Activated naive CD4-positive, alpha-beta T cell treated with anti-CD3 and anti-CD28 coated beads, Interleukin-2, amount 50 U/mL, for 72 hours (primary cell): ENCODE measurements around the gene PRKN. TPM values are rescaled to one million over a fixed set of nuclear protein-coding genes. Genes with fewer than 3 reads are reported as not detected.
A peak's percentile ranks its signal among the peaks of the same experiment; 100 is the strongest.

Experiments
- ATAC-seq, 2 donors: fragments of 150-1000 bp; cut with Tn5 transposase; 2 replicates each; pipeline ENCODE4 v1.10.0; 2021; ENCODE audit warnings: mild to moderate bottlenecking in 2 of 2, moderate library complexity in 2 of 2
- DNase-seq, 2 donors: peaks; one replicate each; pipeline ENCODE4 v3.0.0; 2021 to 2022; ENCODE audit warnings: low spot score in 2 of 2
- H3K27ac Mint-ChIP-seq, 2 donors: one replicate each; pipeline ENCODE4 v1.8.0; 2022; ENCODE audit warnings: mild to moderate bottlenecking in 2 of 2, mixed read lengths in 2 of 2
- H3K36me3 Mint-ChIP-seq, 2 donors: one replicate each; pipeline ENCODE4 v1.8.0; 2022; ENCODE audit warnings: mixed read lengths in 2 of 2
- H3K9me3 Mint-ChIP-seq, 2 donors: one replicate each; pipeline ENCODE4 v1.8.0; 2022; ENCODE audit warnings: mixed read lengths in 2 of 2
- total RNA-seq, 2 donors: library from RNA; stranded (reverse); gene quantifications; one replicate each; pipeline ENCODE4 v1.2.3, GENCODE V29; 2022

Gene PRKN
- total RNA-seq, 2 donors from 2014 or later, result 0.57 to 4.1 TPM

GRCh38 chr6:161636882-161637430 lies 1090.6 kb downstream of the PRKN start:
- no peak for DNase-seq
- peaks cover 5 to 10% of the 10 kb centered on the region in 2 donors for H3K36me3 Mint-ChIP-seq

GRCh38 chr6:161635975-161636374 lies 1091.6 kb downstream of the PRKN start:
- H3K36me3 Mint-ChIP-seq, result peaks cover 5 to 10% of the 10 kb centered on the region in 2 donors
- peak overlapping the region in 1 of 2 donors; percentile 58 for H3K27ac Mint-ChIP-seq
- DNase-seq, result no peak

More at GRCh38 chr6:161636882-161637430, 1090.6 kb downstream of the PRKN start:
- ATAC-seq, result no peak
- H3K9me3 Mint-ChIP-seq, result peaks cover 0 to 9% of the 10 kb centered on the region in 2 donors
- no peak overlapping the region for H3K27ac Mint-ChIP-seq

DNA sequence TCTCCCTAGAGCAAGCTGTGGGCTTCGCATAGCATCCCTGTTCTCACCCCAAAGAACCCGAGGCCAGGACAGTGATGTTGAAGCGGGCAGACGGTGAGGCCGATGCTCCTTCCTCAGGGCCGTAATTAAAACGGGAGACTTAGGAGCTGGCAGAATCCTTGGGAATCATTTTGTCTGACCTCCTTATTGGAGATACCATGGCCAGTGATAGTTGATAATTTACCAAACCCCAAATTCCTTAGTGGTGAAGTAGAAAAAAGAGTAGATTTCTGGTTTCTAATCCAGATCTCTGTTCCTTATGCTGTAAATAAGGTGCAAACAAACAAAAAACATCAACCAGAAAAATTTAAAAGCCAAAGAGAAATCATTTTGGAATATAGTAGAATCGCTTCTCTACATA lies 1092.7 kb downstream of the PRKN start:
- no peak overlapping the region for H3K27ac Mint-ChIP-seq
- ATAC-seq, result no peak
- peaks cover 5 to 10% of the 10 kb centered on the region in 2 donors for H3K36me3 Mint-ChIP-seq
- peaks cover 0 to 14% of the 10 kb centered on the region in 2 donors for H3K9me3 Mint-ChIP-seq
- no peak for DNase-seq

More at GRCh38 chr6:161635975-161636374, 1091.6 kb downstream of the PRKN start:
- ATAC-seq, result no peak
- H3K9me3 Mint-ChIP-seq, result peaks cover 0 to 10% of the 10 kb centered on the region in 2 donors

DNA sequence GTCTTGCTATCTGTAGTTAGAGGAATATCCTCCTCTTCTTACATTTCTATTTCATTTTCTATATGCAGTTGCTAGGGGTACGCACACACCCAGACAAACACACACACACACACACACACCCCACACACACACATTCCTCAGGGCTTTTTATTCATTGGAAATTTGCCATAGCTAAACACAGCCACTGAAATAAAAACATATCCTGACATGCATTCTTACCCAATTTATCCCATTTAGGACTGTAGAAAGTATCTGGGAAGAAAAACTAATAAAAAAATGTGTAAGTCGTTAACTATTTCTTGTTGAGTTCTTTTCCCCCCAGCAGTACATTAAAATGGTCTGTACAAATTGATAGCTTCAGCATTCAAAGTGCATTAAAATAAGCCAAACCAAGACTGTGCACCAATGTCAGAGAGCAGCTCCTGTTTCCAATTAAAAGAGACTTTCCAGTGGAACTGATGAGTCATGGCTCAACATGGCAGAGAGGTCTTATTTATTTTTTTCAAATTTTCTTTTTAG lies 1095.8 kb downstream of the PRKN start:
- ATAC-seq (no peak), DNase-seq (no peak)
- no peaks in the 10 kb centered on the region for H3K36me3 Mint-ChIP-seq
- peaks cover 0 to 5% of the 10 kb centered on the region in 2 donors for H3K9me3 Mint-ChIP-seq
- H3K27ac Mint-ChIP-seq, result no peak overlapping the region

- Mint-ChIP-seq H3K27ac (no peak overlapping the region), H3K36me3 (no peaks in the 10 kb centered on the region), H3K9me3 (peaks cover 0 to 5% of the 10 kb centered on the region in 2 donors)
- ATAC-seq (no peak), DNase-seq (no peak)
These were observed 1096.9 kb downstream of the PRKN start for GRCh38 chr6:161630674-161631073.

- no peak for DNase-seq
- no peak for ATAC-seq
- no peaks in the 10 kb centered on the region for H3K36me3 Mint-ChIP-seq
- peaks cover 0 to 5% of the 10 kb centered on the region in 2 donors for H3K9me3 Mint-ChIP-seq
- H3K27ac Mint-ChIP-seq, result no peak overlapping the region
These were observed 1101.4 kb downstream of the PRKN start for GRCh38 chr6:161626132-161626676.

GRCh38 chr6:161624111-161624510 lies 1103.5 kb downstream of the PRKN start:
- no peak overlapping the region for H3K27ac Mint-ChIP-seq
- H3K9me3 Mint-ChIP-seq, result no peaks in the 10 kb centered on the region
- H3K36me3 Mint-ChIP-seq, result no peaks in the 10 kb centered on the region
- ATAC-seq (no peak), DNase-seq (no peak)

DNA sequence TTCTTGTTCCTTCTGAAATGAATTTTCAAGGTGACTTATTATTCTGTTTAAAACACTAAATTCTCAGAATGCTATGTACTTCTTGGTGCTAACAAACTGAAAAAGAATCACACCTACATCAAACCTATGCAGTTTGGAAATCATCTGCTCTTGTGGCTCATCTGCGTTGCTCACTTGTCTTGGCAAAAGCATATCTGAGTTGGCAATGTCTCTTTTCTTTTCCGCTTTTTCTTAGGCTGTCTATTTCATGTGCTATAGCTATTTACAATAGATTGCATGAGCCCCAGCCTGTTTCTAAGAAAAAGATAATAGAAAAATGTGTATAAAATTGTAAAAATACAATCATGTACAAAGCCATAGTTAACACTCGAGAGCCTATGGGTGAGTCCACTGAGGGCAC lies 1104.8 kb downstream of the PRKN start:
- Mint-ChIP-seq H3K9me3 (no peaks in the 10 kb centered on the region), H3K27ac (no peak overlapping the region), H3K36me3 (no peaks in the 10 kb centered on the region)
- DNase-seq (no peak), ATAC-seq (no peak)

- no peak for DNase-seq
- Mint-ChIP-seq H3K36me3 (no peaks in the 10 kb centered on the region), H3K9me3 (no peaks in the 10 kb centered on the region), H3K27ac (no peak overlapping the region)
- no peak for ATAC-seq
These were observed 1108.6 kb downstream of the PRKN start for GRCh38 chr6:161618831-161619454.

DNA sequence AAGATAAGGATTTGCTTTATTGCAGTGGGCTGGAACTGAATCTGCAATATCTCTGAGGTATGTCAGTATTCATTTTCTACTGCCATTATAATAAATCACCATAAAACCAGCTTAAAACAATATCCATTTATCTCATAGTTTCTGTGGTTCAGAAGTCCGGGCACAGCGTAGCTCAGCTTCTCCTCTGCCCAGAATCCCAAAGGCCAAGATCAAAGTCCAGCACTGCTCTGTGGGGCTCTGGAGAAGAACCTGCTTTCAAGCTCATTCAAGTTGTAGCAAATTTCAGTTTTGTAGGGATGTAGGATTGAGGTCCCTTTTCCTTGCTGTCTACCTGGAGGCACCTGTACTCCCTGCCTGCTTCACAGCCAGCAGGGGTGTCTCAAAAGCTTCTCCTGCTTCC lies 1113.9 kb downstream of the PRKN start:
- DNase-seq (no peak), ATAC-seq (no peak)
- Mint-ChIP-seq H3K27ac (no peak overlapping the region), H3K9me3 (peaks cover 0 to 5% of the 10 kb centered on the region in 2 donors), H3K36me3 (no peaks in the 10 kb centered on the region)

DNA sequence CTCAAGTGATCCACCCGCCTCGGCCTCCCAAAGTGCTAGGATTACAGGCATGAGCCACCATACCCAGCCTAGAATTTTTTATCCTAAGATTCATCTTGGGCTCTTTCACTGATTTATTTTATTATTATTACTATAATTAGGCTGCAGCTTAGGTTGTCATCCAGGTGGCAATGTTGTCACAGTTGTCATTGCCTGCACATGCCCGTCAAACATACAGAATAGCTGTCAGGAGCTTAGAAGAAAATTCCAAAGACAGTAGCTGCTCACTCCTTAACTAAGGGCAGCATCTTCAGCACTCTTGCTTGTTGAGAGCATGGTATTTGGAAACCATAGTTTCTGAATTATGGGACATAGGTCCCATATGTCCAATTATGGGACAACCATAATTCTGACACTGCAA lies 1118.8 kb downstream of the PRKN start:
- H3K36me3 Mint-ChIP-seq, result no peaks in the 10 kb centered on the region
- ATAC-seq, result no peak

DNA sequence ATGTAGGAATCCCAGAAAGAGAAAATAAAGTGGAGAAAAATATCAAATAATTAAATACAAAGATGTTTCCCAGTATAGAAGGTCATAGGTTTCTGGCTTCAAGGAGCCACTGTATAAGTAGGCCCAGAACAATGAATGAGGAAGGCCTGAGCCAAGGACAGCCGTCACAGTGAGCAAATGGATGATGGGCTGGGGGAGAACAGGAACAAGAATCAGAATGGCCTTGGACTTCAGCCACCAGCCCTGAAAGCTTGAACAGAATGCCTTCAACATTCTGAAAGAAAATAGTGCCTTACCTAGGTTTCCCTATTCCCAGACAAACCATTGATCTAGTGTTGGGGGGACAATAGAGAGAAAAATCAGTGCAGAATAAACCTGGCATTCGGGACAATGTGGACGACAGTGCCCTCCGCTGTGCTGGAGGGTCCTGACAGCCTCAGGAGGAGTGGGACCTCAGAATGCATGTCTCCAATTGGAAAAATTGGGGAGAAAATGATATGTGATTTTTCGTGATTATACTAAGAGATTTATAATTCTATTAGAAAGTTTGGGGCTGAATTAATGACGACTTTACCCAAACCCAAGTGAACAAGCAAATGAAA lies 1119.8 kb downstream of the PRKN start:
- no peaks in the 10 kb centered on the region for H3K36me3 Mint-ChIP-seq
- DNase-seq (no peak), ATAC-seq (no peak)
- H3K9me3 Mint-ChIP-seq, result peaks cover 5 to 7% of the 10 kb centered on the region in 2 donors
- no peak overlapping the region for H3K27ac Mint-ChIP-seq

More for the DNA sequence above, 1118.8 kb downstream of the PRKN start:
- no peak for DNase-seq
- no peak overlapping the region for H3K27ac Mint-ChIP-seq
- peaks cover 5 to 7% of the 10 kb centered on the region in 2 donors for H3K9me3 Mint-ChIP-seq

GRCh38 chr6:161602359-161602758 lies 1125.2 kb downstream of the PRKN start:
- ATAC-seq (no peak), DNase-seq (no peak)
- peaks cover 0 to 10% of the 10 kb centered on the region in 2 donors for H3K9me3 Mint-ChIP-seq
- H3K36me3 Mint-ChIP-seq, result no peaks in the 10 kb centered on the region
- no peak overlapping the region for H3K27ac Mint-ChIP-seq

GRCh38 chr6:161598896-161599295 lies 1128.7 kb downstream of the PRKN start:
- DNase-seq, result no peak
- no peak for ATAC-seq
- Mint-ChIP-seq H3K27ac (no peak overlapping the region), H3K36me3 (no peaks in the 10 kb centered on the region), H3K9me3 (peaks cover 0 to 3% of the 10 kb centered on the region in 2 donors)

DNA sequence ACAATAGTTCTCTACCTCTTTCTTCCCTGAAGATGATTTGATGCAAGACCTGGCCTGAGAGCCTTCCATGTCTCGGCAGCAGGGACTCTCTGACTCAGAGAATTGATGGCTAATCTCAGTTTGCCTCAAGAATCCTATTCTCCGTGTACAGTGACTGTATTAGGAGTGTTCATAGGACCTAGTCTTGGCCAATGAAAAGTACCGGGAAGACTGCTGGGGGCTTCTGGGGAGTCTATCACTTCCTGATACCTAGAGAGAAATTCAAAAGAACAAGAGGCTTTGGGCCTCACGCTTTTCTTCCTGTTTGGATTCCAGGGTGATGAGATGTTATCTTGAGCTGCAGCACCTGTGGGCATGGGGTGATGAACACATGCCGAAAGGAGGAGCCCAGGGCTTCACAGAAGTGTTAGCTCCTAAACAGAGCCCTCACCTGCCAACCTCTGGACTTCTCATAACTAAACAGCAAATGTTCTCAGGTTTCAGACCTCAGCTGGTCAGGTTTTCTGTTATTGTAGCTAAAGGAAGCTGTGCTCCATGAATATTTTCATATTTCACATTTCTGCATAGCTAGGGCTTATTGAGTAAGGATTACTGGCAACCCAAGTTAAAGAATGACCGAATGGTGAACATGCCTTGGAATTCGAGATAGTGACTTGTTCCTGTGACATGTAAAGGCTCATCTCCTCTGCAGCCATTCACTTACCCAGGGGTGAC lies 1130.6 kb downstream of the PRKN start:
- Mint-ChIP-seq H3K27ac (no peak overlapping the region), H3K36me3 (peaks cover 0 to 7% of the 10 kb centered on the region in 2 donors), H3K9me3 (peaks cover 0 to under 1% of the 10 kb centered on the region in 2 donors)
- ATAC-seq, result no peak
- DNase-seq, result no peak

GRCh38 chr6:161594412-161594811 lies 1133.2 kb downstream of the PRKN start:
- no peak overlapping the region for H3K27ac Mint-ChIP-seq
- peaks cover 0 to 7% of the 10 kb centered on the region in 2 donors for H3K36me3 Mint-ChIP-seq
- ATAC-seq, result no peak
- DNase-seq, result no peak
- no peaks in the 10 kb centered on the region for H3K9me3 Mint-ChIP-seq
